GM21526 (cell line): Measurements from ENCODE around the gene ZNF544.

Source experiments
- ATAC-seq: cut with Tn5 transposase; IDR thresholded peaks from one replicate; pipeline ENCODE4 v1.9.1; 2021; ENCODE audit warnings: moderate library complexity; ENCODE audit not compliant: unreplicated experiment, low FRiP score

The ZNF544 gene

GRCh38 chr19:58228585-58229254 is at the start of gene ZNF544:
Gene ZNF544, plus strand, starts transcription at chr19:58228914. Its CDS starts 15,110 bp downstream, at chr19:58244024.
- ATAC-seq: peak; percentile 81

GRCh38 chr19:58181902-58182576 is 46.7 kb upstream of the ZNF544 start:
- no peak for ATAC-seq

- ATAC-seq: no peak
Measured at GRCh38 chr19:58182577-58182988, 46.1 kb upstream of the ZNF544 start.

- ATAC-seq: peak; percentile 75
Measured at GRCh38 chr19:58182989-58183816, 45.5 kb upstream of the ZNF544 start, which contains the start of gene ZNF274. Gene ZNF274, plus strand, starts transcription at chr19:58183061. Its CDS starts 905 bp downstream, at chr19:58183966.

GRCh38 chr19:58183817-58184215 is 44.9 kb upstream of the ZNF544 start:
- ATAC-seq: peak; percentile 15

- ATAC-seq: no peak
Measured at GRCh38 chr19:58196901-58197616, 31.7 kb upstream of the ZNF544 start.

- no peak for ATAC-seq
Measured at GRCh38 chr19:58203814-58204475, 24.8 kb upstream of the ZNF544 start.

- no peak for ATAC-seq
Measured at GRCh38 chr19:58204566-58204965, 24.1 kb upstream of the ZNF544 start.

GRCh38 chr19:58209577-58209976 is 19.1 kb upstream of the ZNF544 start:
- no peak for ATAC-seq

- ATAC-seq: no peak
Measured at GRCh38 chr19:58212336-58213074, 16.2 kb upstream of the ZNF544 start.

- ATAC-seq: no peak
Measured at GRCh38 chr19:58213075-58213369, 15.7 kb upstream of the ZNF544 start.

- ATAC-seq: no peak
Measured at GRCh38 chr19:58217069-58217481, 11.6 kb upstream of the ZNF544 start.

GRCh38 chr19:58217607-58218391 is 10.9 kb upstream of the ZNF544 start:
- ATAC-seq: no peak

- no peak for ATAC-seq
Measured at GRCh38 chr19:58218899-58219298, 9.8 kb upstream of the ZNF544 start.

- no peak for ATAC-seq
Measured at GRCh38 chr19:58227964-58228584, 640 bp upstream of the ZNF544 start.

- no peak for ATAC-seq
Measured at GRCh38 chr19:58229255-58229639, 533 bp downstream of the ZNF544 start.

GRCh38 chr19:58237324-58237723 is 8.6 kb downstream of the ZNF544 start:
- ATAC-seq: no peak

GRCh38 chr19:58243351-58243750 is 14.6 kb downstream of the ZNF544 start:
- no peak for ATAC-seq
